Thyroid gland (tissue), 4 donors: Measurements from ENCODE around the gene PSRC1. TPM values are rescaled to one million over a fixed set of nuclear protein-coding genes. Genes with fewer than 3 reads are reported as not detected.

Source experiments
- DNase-seq, 2 donors: peaks; one replicate each; pipeline ENCODE4 v3.0.0-alpha.2; 2019
- H3K27ac ChIP-seq, 3 donors: fragments of 200-600 bp; sonication (generic); 1 replicate in 2 of 3; 2 replicates in 1 of 3; pipeline ENCODE4 v1.5.1; 2016 to 2019; ENCODE audit warnings: mild to moderate bottlenecking in 1 of 3, moderate library complexity in 1 of 3
- H3K27me3 ChIP-seq: fragments of 200-600 bp; sonication (generic); one replicate; pipeline ENCODE4 v1.5.1; 2019
- H3K36me3 ChIP-seq, 2 donors: fragments of 200-600 bp; sonication (generic); one replicate each; pipeline ENCODE4 v1.5.1; 2016 to 2019
- H3K4me1 ChIP-seq, 2 donors: fragments of 200-600 bp; sonication (generic); one replicate each; pipeline ENCODE4 v1.5.1; 2017 to 2019
- H3K4me3 ChIP-seq, 3 donors: fragments of 200-600 bp; sonication (generic); replicated peaks in 1 of 3; 1 replicate in 2 of 3; 2 replicates in 1 of 3; pipeline ENCODE4 v1.5.1; 2016; ENCODE audit warnings: mild to moderate bottlenecking in 1 of 3
- H3K9me3 ChIP-seq: fragments of 200-600 bp; sonication (generic); one replicate; pipeline ENCODE4 v1.5.1; 2017
- CTCF ChIP-seq, 6 experiments: fragments of 200-600 bp in 3 of 6; fragments of 450-650 bp in 3 of 6; sonication (generic) in 3 of 6; IDR thresholded peaks; one replicate each; pipeline ENCODE4 v1.5.1; 2016 to 2019; ENCODE audit warnings: antibody characterized with exemption in 6 of 6, mild to moderate bottlenecking in 2 of 6, inconsistent platforms in 1 of 6, moderate library complexity in 1 of 6
- POLR2A ChIP-seq, 2 donors: fragments of 450-650 bp; IDR thresholded peaks; one replicate each; pipeline ENCODE4 v1.6.1; 2017; ENCODE audit warnings: antibody characterized with exemption in 2 of 2, mild to moderate bottlenecking in 2 of 2, moderate library complexity in 1 of 2
- WGBS, 2 donors: methylation state at CpG; one replicate each; pipeline ENCODE4 v1.1.5; 2017; 5-methylcytosine and 5-hydroxymethylcytosine counted together
- intact Hi-C: fragments of 100-400 bp; cut with DNase I; formaldehyde crosslinking; loops from one replicate; pipeline ENCODE4 v1.15.1; 2023
- total RNA-seq, 4 donors: library from RNA; depleted of rRNA; stranded (reverse); fragments of >200 nt; gene quantifications; one replicate each; pipeline ENCODE4 v1.2.3, GENCODE V29; 2016

The PSRC1 gene
- total RNA-seq, 4 donors from 2014 or later: 1.0 to 4.0 (median 2.2) TPM

- peaks cover 31 to 36% of the 10 kb centered on the region in 2 donors for H3K36me3 ChIP-seq
- intact Hi-C loops: loop anchor here (5.0 to 10.0 kb wide), 2 partner anchors 136 to 269 kb away; partner anchors contain the start of gene GPR61
- TF ChIP-seq POLR2A (IDR thresholded peaks at IDR 0.05): no peak
- no peak for TF ChIP-seq CTCF (IDR thresholded peaks at IDR 0.05)
Observed at GRCh38 chr1:109265741-109266330, 17.1 kb downstream of the PSRC1 start.

GRCh38 chr1:109265016-109265415 lies 17.9 kb downstream of the PSRC1 start:
- no peaks in the 10 kb centered on the region for H3K4me1 ChIP-seq
- H3K27me3 ChIP-seq: no peaks in the 10 kb centered on the region
- WGBS, 2 donors: 100% methylated on average over 2 of the region's 4 CpGs; no CpG with 5 or more reads in 1 of the 2 donors
- H3K4me3 ChIP-seq: no peak overlapping the region
- H3K27ac ChIP-seq: no peak overlapping the region
- peaks cover 28 to 34% of the 10 kb centered on the region in 2 donors for H3K36me3 ChIP-seq
- intact Hi-C loops: loop anchor here (5.0 to 10.0 kb wide), 2 partner anchors 137 to 270 kb away; partner anchors contain the start of gene GPR61
- no peak for DNase-seq
- no peaks in the 10 kb centered on the region for H3K9me3 ChIP-seq
- TF ChIP-seq CTCF (IDR thresholded peaks at IDR 0.05): no peak
- TF ChIP-seq POLR2A (IDR thresholded peaks at IDR 0.05): no peak

More at GRCh38 chr1:109265741-109266330, 17.1 kb downstream of the PSRC1 start:
- WGBS, 2 donors: 93 to 98% methylated on average over 8 to 10 of the region's 13 CpGs
- no peak overlapping the region for H3K27ac ChIP-seq
- H3K9me3 ChIP-seq: no peaks in the 10 kb centered on the region
- H3K27me3 ChIP-seq: no peaks in the 10 kb centered on the region
- H3K4me3 ChIP-seq: no peak overlapping the region
- H3K4me1 ChIP-seq: no peaks in the 10 kb centered on the region
- DNase-seq: no peak

GRCh38 chr1:109264379-109264755 lies 18.6 kb downstream of the PSRC1 start:
- TF ChIP-seq POLR2A (IDR thresholded peaks at IDR 0.05) (no peak), CTCF (IDR thresholded peaks at IDR 0.05) (no peak)
- Histone ChIP-seq H3K27ac (no peak overlapping the region), H3K4me3 (no peak overlapping the region), H3K36me3 (peaks cover 25 to 28% of the 10 kb centered on the region in 2 donors), H3K9me3 (no peaks in the 10 kb centered on the region), H3K27me3 (no peaks in the 10 kb centered on the region), H3K4me1 (no peaks in the 10 kb centered on the region)
- intact Hi-C loops: loop anchor here (5.0 to 10.0 kb wide), 2 partner anchors 62 to 270 kb away; partner anchors contain the start of gene GPR61
- 81% methylated on average over 7 of the region's 9 CpGs; no CpG with 5 or more reads in 1 of the 2 donors for WGBS, 2 donors
- DNase-seq: no peak

GRCh38 chr1:109263597-109264378 lies 19.2 kb downstream of the PSRC1 start:
- Histone ChIP-seq H3K9me3 (no peaks in the 10 kb centered on the region), H3K36me3 (peaks cover 26 to 29% of the 10 kb centered on the region in 2 donors), H3K4me3 (no peak overlapping the region), H3K27me3 (no peaks in the 10 kb centered on the region), H3K4me1 (no peaks in the 10 kb centered on the region), H3K27ac (no peak overlapping the region)
- no peak for TF ChIP-seq POLR2A (IDR thresholded peaks at IDR 0.05)
- peak; percentile 94 to 100 (median 98) for TF ChIP-seq CTCF (IDR thresholded peaks at IDR 0.05)
- intact Hi-C loops: loop anchor here (5.0 to 10.0 kb wide), 2 partner anchors 61 to 271 kb away; partner anchors contain the start of gene GPR61
- WGBS, 2 donors: 30 to 41% methylated on average over 17 to 18 of the region's 29 CpGs
- DNase-seq: peak; percentile 97 to 98
